ENCODE results near the gene SPTBN1.

- no peak for TF ChIP-seq RAD21 (IDR thresholded peaks at IDR 0.05; ENCODE audit: low read depth)
- no peak for TF ChIP-seq TAF1 (IDR thresholded peaks at IDR 0.05; ENCODE audit: low read depth)
- TF ChIP-seq CREB1 (IDR thresholded peaks at IDR 0.05; ENCODE audit: low read depth): no peak
- no peak for TF ChIP-seq EGR1 (IDR thresholded peaks at IDR 0.05)
- no peak for TF ChIP-seq EP300 (IDR thresholded peaks at IDR 0.05; ENCODE audit: borderline replicate concordance)
- no peak for TF ChIP-seq CEBPB (IDR thresholded peaks at IDR 0.05)
- TF ChIP-seq YY1 (IDR thresholded peaks at IDR 0.05; ENCODE audit: low read depth): no peak
- TF ChIP-seq, protein P1, sequence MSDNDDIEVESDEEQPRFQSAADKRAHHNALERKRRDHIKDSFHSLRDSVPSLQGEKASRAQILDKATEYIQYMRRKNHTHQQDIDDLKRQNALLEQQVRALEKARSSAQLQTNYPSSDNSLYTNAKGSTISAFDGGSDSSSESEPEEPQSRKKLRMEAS (IDR thresholded peaks at IDR 0.05): no peak
- TF ChIP-seq, protein P2, sequence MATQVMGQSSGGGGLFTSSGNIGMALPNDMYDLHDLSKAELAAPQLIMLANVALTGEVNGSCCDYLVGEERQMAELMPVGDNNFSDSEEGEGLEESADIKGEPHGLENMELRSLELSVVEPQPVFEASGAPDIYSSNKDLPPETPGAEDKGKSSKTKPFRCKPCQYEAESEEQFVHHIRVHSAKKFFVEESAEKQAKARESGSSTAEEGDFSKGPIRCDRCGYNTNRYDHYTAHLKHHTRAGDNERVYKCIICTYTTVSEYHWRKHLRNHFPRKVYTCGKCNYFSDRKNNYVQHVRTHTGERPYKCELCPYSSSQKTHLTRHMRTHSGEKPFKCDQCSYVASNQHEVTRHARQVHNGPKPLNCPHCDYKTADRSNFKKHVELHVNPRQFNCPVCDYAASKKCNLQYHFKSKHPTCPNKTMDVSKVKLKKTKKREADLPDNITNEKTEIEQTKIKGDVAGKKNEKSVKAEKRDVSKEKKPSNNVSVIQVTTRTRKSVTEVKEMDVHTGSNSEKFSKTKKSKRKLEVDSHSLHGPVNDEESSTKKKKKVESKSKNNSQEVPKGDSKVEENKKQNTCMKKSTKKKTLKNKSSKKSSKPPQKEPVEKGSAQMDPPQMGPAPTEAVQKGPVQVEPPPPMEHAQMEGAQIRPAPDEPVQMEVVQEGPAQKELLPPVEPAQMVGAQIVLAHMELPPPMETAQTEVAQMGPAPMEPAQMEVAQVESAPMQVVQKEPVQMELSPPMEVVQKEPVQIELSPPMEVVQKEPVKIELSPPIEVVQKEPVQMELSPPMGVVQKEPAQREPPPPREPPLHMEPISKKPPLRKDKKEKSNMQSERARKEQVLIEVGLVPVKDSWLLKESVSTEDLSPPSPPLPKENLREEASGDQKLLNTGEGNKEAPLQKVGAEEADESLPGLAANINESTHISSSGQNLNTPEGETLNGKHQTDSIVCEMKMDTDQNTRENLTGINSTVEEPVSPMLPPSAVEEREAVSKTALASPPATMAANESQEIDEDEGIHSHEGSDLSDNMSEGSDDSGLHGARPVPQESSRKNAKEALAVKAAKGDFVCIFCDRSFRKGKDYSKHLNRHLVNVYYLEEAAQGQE (IDR thresholded peaks at IDR 0.05; ENCODE audit: low read depth): no peak
- no peak for TF ChIP-seq TEAD4 (IDR thresholded peaks at IDR 0.05)
- TF ChIP-seq USF1 (IDR thresholded peaks at IDR 0.05): no peak
- no peak for TF ChIP-seq ZBTB7A (IDR thresholded peaks at IDR 0.05; ENCODE audit: low read depth)
- no peak for TF ChIP-seq TCF12 (IDR thresholded peaks at IDR 0.05; ENCODE audit: low read depth)
Observed at GRCh38 chr2:54636415-54637139, 180.4 kb downstream of the SPTBN1 start.
